Neural cell (in vitro differentiated cells): ENCODE measurements around the gene TUBB.

Experiments
- EP300 ChIP-seq: fragments of 450-650 bp; conservative IDR thresholded peaks from 2 replicates; pipeline ENCODE4 v1.6.1; 2014; ENCODE audit warnings: antibody characterized with exemption, mild to moderate bottlenecking, moderate library complexity; ENCODE audit not compliant: poor library complexity, severe bottlenecking
- EZH2 ChIP-seq: fragments of 200-600, 300-800 bp; shearing (Covaris generic), sonication (generic); IDR thresholded peaks from 2 replicates; pipeline ENCODE4 v1.6.1; 2014; ENCODE audit warnings: antibody characterized with exemption, low read length, borderline replicate concordance, mild to moderate bottlenecking; ENCODE audit not compliant: insufficient read depth, poor library complexity, severe bottlenecking
- MXI1 ChIP-seq: fragments of 450-650 bp; conservative IDR thresholded peaks from 2 replicates; pipeline ENCODE4 v1.6.1; 2014; ENCODE audit warnings: antibody characterized with exemption, mild to moderate bottlenecking; ENCODE audit not compliant: poor library complexity, severe bottlenecking
- POLR2AphosphoS5 ChIP-seq: IDR thresholded peaks from 2 replicates; pipeline ENCODE4 v1.6.1; 2012
- REST ChIP-seq: IDR thresholded peaks from 2 replicates; pipeline ENCODE4 v1.6.1; 2012; ENCODE audit warnings: borderline replicate concordance
- TF ChIP-seq, protein P1 (sequence below): fragments of 450-650 bp; IDR thresholded peaks from 2 replicates; pipeline ENCODE4 v1.5.1; 2014; ENCODE audit warnings: antibody characterized with exemption, mild to moderate bottlenecking, moderate library complexity; ENCODE audit not compliant: poor library complexity, severe bottlenecking

GRCh38 chr6:30707281-30707850 is 12.8 kb upstream of the TUBB start:
- TF ChIP-seq, protein P1, sequence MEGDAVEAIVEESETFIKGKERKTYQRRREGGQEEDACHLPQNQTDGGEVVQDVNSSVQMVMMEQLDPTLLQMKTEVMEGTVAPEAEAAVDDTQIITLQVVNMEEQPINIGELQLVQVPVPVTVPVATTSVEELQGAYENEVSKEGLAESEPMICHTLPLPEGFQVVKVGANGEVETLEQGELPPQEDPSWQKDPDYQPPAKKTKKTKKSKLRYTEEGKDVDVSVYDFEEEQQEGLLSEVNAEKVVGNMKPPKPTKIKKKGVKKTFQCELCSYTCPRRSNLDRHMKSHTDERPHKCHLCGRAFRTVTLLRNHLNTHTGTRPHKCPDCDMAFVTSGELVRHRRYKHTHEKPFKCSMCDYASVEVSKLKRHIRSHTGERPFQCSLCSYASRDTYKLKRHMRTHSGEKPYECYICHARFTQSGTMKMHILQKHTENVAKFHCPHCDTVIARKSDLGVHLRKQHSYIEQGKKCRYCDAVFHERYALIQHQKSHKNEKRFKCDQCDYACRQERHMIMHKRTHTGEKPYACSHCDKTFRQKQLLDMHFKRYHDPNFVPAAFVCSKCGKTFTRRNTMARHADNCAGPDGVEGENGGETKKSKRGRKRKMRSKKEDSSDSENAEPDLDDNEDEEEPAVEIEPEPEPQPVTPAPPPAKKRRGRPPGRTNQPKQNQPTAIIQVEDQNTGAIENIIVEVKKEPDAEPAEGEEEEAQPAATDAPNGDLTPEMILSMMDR, result no peak
- TF ChIP-seq MXI1 (no peak), EP300 (no peak), EZH2 (no peak), REST (no peak), POLR2AphosphoS5 (no peak)
